Glutamatergic neuron (in vitro differentiated cells): ENCODE measurements around the gene ABHD17A. TPM values are rescaled to one million over a fixed set of nuclear protein-coding genes. Genes with fewer than 3 reads are reported as not detected.
A peak's percentile ranks its signal among the peaks of the same experiment; 100 is the strongest.

ENCODE experiments used
- DNase-seq: peaks from one replicate; pipeline ENCODE4 v3.0.0; 2022
- H3K27ac Mint-ChIP-seq: one replicate; pipeline ENCODE4 v1.8.0; 2020; ENCODE audit warnings: mild to moderate bottlenecking, mixed read lengths, inconsistent platforms; ENCODE audit not compliant: unreplicated experiment
- H3K27me3 Mint-ChIP-seq: one replicate; pipeline ENCODE4 v1.8.0; 2020; ENCODE audit warnings: mild to moderate bottlenecking, moderate library complexity, mixed read lengths, inconsistent platforms; ENCODE audit not compliant: unreplicated experiment
- H3K36me3 Mint-ChIP-seq: one replicate; pipeline ENCODE4 v1.8.0; 2020; ENCODE audit warnings: mild to moderate bottlenecking, mixed read lengths, inconsistent platforms; ENCODE audit not compliant: unreplicated experiment
- H3K4me1 Mint-ChIP-seq: one replicate; pipeline ENCODE4 v1.8.0; 2020; ENCODE audit warnings: mild to moderate bottlenecking, low read depth, mixed read lengths, inconsistent platforms; ENCODE audit not compliant: unreplicated experiment
- H3K4me3 Mint-ChIP-seq: one replicate; pipeline ENCODE4 v1.8.0; 2020; ENCODE audit warnings: mild to moderate bottlenecking, mixed read lengths, inconsistent platforms; ENCODE audit not compliant: unreplicated experiment
- H3K9me3 Mint-ChIP-seq: one replicate; pipeline ENCODE4 v1.8.0; 2020; ENCODE audit warnings: mild to moderate bottlenecking, moderate library complexity, mixed read lengths, inconsistent platforms; ENCODE audit not compliant: unreplicated experiment
- CTCF ChIP-seq: fragments of 200-600 bp; sonication (generic); IDR thresholded peaks from one replicate; pipeline ENCODE4 v1.5.0; 2021; ENCODE audit not compliant: partially characterized antibody, unreplicated experiment
- total RNA-seq: library from RNA; stranded (reverse); fragmentation: NEBNext Ultra II Directional; extraction: Animal tissue kit (Norgen Biotek cat#: 25700); gene quantifications from one replicate; pipeline ENCODE4 v1.2.1, GENCODE V29; 2021; ENCODE audit not compliant: unreplicated experiment

Gene ABHD17A
- total RNA-seq, 1 donor from 2014 or later: 75.1 TPM

GRCh38 chr19:1874554-1875185, 10.6 kb downstream of the ABHD17A start:
- H3K4me3 Mint-ChIP-seq: peak overlapping the region; percentile 96
- H3K4me1 Mint-ChIP-seq: peaks cover 15% of the 10 kb centered on the region
- H3K36me3 Mint-ChIP-seq: no peaks in the 10 kb centered on the region
- H3K27me3 Mint-ChIP-seq: peaks cover 10% of the 10 kb centered on the region
- DNase-seq: no peak
- no peak for TF ChIP-seq CTCF
- peak overlapping the region; percentile 43 for H3K27ac Mint-ChIP-seq
- H3K9me3 Mint-ChIP-seq: peaks cover 12% of the 10 kb centered on the region

- H3K4me1 Mint-ChIP-seq: peaks cover 15% of the 10 kb centered on the region
- no peak for DNase-seq
- H3K27me3 Mint-ChIP-seq: peaks cover 10% of the 10 kb centered on the region
- H3K36me3 Mint-ChIP-seq: no peaks in the 10 kb centered on the region
- peak overlapping the region; percentile 17 for H3K27ac Mint-ChIP-seq
- H3K4me3 Mint-ChIP-seq: peak overlapping the region; percentile 96
- TF ChIP-seq CTCF: no peak
- peaks cover 12% of the 10 kb centered on the region for H3K9me3 Mint-ChIP-seq
Measured at GRCh38 chr19:1873524-1874473, 11.5 kb downstream of the ABHD17A start.

- Mint-ChIP-seq H3K4me1 (peaks cover 12% of the 10 kb centered on the region), H3K9me3 (peaks cover 12% of the 10 kb centered on the region), H3K36me3 (no peaks in the 10 kb centered on the region), H3K27ac (no peak overlapping the region), H3K4me3 (no peak overlapping the region), H3K27me3 (peaks cover 10% of the 10 kb centered on the region)
- TF ChIP-seq CTCF: no peak
- DNase-seq: no peak
Measured at GRCh38 chr19:1872807-1873523, 12.3 kb downstream of the ABHD17A start.

- peaks cover 12% of the 10 kb centered on the region for H3K9me3 Mint-ChIP-seq
- peaks cover 10% of the 10 kb centered on the region for H3K27me3 Mint-ChIP-seq
- no peak for DNase-seq
- no peak for TF ChIP-seq CTCF
- no peak overlapping the region for H3K27ac Mint-ChIP-seq
- H3K36me3 Mint-ChIP-seq: no peaks in the 10 kb centered on the region
- H3K4me3 Mint-ChIP-seq: no peak overlapping the region
- peaks cover 12% of the 10 kb centered on the region for H3K4me1 Mint-ChIP-seq
Measured at GRCh38 chr19:1871630-1872029, 13.7 kb downstream of the ABHD17A start.
